ENCODE data around the gene TCHH.
"Not testable (repeated sequence)": the region's sequence is repeated elsewhere in the genome, so short reads cannot be mapped to it uniquely, and the experiment has no call there.

Gene TCHH

DNA sequence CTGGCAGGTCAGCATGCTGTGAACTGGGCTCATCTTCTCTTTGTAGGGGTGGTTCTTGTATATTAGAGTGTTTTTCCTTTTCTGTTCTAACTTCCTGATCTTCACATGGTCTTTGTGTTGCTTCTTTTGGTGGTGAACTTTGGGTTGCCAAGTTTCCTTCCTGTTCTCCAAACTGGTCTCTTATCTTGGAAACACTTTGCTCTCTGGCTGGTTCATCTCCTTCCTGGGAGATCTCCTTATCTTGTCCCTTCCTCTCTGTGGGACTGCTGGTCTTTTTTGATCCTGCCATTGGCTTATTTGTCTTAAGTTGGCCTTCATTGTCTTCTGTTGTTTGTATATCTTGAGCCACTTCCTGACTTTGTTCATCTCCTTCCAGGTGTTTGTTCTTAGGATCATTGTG lies 28.5 kb downstream of the TCHH start:
- Histone ChIP-seq H3K9me3 (ENCODE audit: control insufficient read depth, insufficient read depth, low read length) (no peaks in the 10 kb centered on the region), H3K9ac (ENCODE audit: low read depth, low read length) (no peak overlapping the region), H3K36me3 (ENCODE audit: control insufficient read depth, insufficient read depth, low read length) (no peaks in the 10 kb centered on the region), H3K27me3 (ENCODE audit: control insufficient read depth, insufficient read depth, low read length) (peaks cover 24% of the 10 kb centered on the region), H3K4me1 (ENCODE audit: control insufficient read depth, insufficient read depth, low read length) (no peaks in the 10 kb centered on the region), H3K4me3 (ENCODE audit: low read depth, low read length) (no peak overlapping the region)

DNA sequence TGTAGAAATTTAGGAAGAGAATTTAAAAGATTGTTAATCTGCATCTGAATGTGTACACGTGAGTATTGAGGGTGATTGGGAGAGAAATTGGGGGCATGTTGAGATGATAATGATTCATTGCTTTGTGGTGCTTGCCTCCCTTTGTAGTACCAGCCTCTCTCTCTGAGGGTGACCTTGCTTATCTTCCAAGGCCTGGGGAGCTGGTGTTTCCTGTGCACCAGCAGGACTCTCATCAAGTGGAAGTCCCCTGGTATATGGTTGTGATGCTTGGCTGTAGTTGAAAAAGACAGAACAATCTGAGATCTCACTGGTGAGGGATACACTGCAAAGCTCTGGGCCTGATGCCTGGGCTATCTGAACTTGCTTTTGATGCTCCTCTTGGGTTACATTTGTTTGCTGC lies 30.4 kb downstream of the TCHH start:
- Histone ChIP-seq H3K9me3 (ENCODE audit: control insufficient read depth, insufficient read depth, low read length) (no peaks in the 10 kb centered on the region), H3K4me3 (ENCODE audit: low read depth, low read length) (no peak overlapping the region), H3K4me1 (ENCODE audit: control insufficient read depth, insufficient read depth, low read length) (no peaks in the 10 kb centered on the region), H3K9ac (ENCODE audit: low read depth, low read length) (no peak overlapping the region), H3K36me3 (ENCODE audit: control insufficient read depth, insufficient read depth, low read length) (no peaks in the 10 kb centered on the region), H3K27me3 (ENCODE audit: control insufficient read depth, insufficient read depth, low read length) (peaks cover 24% of the 10 kb centered on the region)

DNA sequence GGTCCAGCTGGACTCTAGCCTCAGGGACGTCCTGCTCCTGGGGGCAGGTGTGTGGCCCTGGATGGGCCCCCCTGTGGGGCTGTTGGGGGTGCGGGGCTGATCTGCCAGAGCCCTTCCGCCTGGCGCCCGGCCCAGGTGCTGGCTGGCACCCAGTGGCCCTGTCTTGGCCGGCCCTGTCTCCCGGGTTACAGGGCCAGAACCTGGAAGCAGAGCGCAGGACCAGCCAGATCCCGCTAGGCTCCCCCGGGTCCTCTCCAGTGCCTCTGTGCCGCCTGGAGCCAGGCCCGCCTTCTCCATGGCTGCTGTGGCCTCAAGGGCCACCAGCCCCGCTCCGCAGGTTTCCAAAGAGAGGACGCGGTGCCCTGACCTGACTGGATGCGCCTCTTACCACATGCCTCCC lies 34.2 kb downstream of the TCHH start:
- not testable (repeated sequence) for H3K4me1 ChIP-seq (ENCODE audit: control insufficient read depth, insufficient read depth, low read length); H3K4me3 ChIP-seq (ENCODE audit: low read depth, low read length); H3K27me3 ChIP-seq (ENCODE audit: control insufficient read depth, insufficient read depth, low read length); H3K9ac ChIP-seq (ENCODE audit: low read depth, low read length); H3K36me3 ChIP-seq (ENCODE audit: control insufficient read depth, insufficient read depth, low read length); H3K9me3 ChIP-seq (ENCODE audit: control insufficient read depth, insufficient read depth, low read length)

DNA sequence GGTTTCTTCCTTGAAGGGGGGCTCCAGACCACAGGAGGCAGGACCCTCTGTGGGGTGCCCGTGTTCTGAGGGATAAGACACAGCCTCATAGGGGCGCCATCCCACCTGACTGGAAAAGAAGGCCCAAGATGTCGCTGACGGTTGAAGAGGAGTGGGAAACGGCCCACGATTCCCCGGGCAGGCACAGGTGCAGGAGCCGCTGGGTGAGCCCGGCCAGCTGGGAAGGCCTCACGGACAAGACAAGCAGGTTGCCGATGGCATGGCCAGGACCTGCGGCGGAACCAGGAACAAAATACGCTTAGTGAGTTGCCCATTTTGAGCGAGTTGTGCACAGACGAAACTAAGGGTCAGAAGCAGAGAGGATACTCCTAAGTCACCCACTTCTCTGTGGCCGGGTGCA lies 34.8 kb downstream of the TCHH start:
- not testable (repeated sequence) for H3K9me3 ChIP-seq (ENCODE audit: control insufficient read depth, insufficient read depth, low read length); H3K4me3 ChIP-seq (ENCODE audit: low read depth, low read length); H3K27me3 ChIP-seq (ENCODE audit: control insufficient read depth, insufficient read depth, low read length); H3K9ac ChIP-seq (ENCODE audit: low read depth, low read length); H3K36me3 ChIP-seq (ENCODE audit: control insufficient read depth, insufficient read depth, low read length); H3K4me1 ChIP-seq (ENCODE audit: control insufficient read depth, insufficient read depth, low read length)

DNA sequence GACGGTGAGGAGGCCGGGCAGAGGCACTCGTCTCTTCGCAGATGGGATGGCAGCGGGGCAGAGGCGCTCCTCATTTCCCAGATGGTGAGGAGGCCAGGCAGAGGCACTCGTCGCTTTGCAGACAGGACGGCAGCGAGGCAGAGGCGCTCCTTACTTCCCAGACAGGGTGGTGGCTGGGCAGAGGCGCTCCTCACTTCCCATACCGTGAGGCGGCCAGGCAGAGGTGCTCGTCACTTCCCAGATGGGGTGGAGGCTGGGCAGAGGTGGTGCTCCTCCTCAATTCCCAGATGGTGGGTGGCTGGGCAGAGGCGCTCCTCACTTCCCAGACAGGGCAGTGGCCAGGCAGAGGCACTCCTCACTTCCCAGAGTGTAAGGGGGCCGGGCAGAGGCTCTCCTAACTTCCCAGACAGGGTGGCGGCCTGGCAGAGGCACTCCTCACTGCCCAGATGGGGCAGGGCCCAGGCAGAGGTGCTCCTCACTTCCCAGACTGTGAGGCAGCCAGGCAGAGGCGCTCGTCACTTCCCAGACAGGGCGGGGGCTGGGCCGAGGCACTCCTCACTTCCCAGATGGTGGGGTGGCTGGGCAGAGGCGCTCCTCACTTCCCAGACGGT lies 36.3 kb downstream of the TCHH start:
- Histone ChIP-seq H3K9me3 (ENCODE audit: control insufficient read depth, insufficient read depth, low read length) (no peaks in the 10 kb centered on the region), H3K27me3 (ENCODE audit: control insufficient read depth, insufficient read depth, low read length) (peaks cover 3% of the 10 kb centered on the region), H3K9ac (ENCODE audit: low read depth, low read length) (no peak overlapping the region), H3K36me3 (ENCODE audit: control insufficient read depth, insufficient read depth, low read length) (no peaks in the 10 kb centered on the region), H3K4me3 (ENCODE audit: low read depth, low read length) (no peak overlapping the region), H3K4me1 (ENCODE audit: control insufficient read depth, insufficient read depth, low read length) (no peaks in the 10 kb centered on the region)

DNA sequence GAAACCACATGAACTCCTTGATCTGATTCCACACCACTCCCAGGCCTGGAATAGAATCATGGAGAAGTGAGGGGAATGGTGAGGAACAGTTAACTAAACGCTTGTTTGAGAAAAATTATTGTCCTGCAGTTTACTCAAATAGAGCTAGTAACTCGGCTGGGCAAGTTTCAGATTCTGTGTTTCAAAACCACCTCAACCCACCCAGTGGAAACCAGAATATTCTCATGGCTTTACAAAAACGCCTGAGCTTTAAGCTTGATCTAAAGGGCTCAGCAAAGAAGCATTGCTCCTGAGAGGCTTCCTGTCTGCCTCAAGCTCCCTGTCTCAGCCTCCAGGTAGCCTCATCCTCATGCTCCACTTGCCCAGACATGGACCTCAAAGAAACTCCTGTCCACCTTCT lies 42.9 kb downstream of the TCHH start:
- no peak overlapping the region for H3K4me3 ChIP-seq (ENCODE audit: low read depth, low read length)
- no peaks in the 10 kb centered on the region for H3K9me3 ChIP-seq (ENCODE audit: control insufficient read depth, insufficient read depth, low read length)
- peaks cover 6% of the 10 kb centered on the region for H3K27me3 ChIP-seq (ENCODE audit: control insufficient read depth, insufficient read depth, low read length)
- H3K36me3 ChIP-seq (ENCODE audit: control insufficient read depth, insufficient read depth, low read length), result no peaks in the 10 kb centered on the region
- no peak overlapping the region for H3K9ac ChIP-seq (ENCODE audit: low read depth, low read length)
- peaks cover 11% of the 10 kb centered on the region for H3K4me1 ChIP-seq (ENCODE audit: control insufficient read depth, insufficient read depth, low read length)

DNA sequence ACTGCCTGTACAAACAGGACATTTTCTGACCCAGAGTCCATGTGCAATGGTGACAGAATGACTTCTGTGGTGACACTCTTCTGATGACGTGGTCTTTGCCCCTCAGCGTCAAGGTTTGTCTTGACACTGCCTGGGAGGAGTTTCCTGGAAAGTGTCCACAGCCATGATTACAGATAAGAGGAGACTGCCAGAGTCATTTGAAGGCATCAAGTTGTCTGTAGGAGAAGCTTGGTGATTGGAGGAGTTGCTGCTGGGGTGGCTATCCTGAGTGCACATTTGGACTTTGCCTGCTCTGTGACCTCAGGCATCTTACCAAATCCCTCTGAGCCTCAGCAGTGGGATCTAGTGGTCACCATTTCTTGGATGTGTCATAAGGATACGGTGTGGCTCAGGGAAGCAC lies 44.1 kb downstream of the TCHH start:
- Histone ChIP-seq H3K9ac (ENCODE audit: low read depth, low read length) (no peak overlapping the region), H3K9me3 (ENCODE audit: control insufficient read depth, insufficient read depth, low read length) (no peaks in the 10 kb centered on the region), H3K27me3 (ENCODE audit: control insufficient read depth, insufficient read depth, low read length) (peaks cover 11% of the 10 kb centered on the region), H3K4me3 (ENCODE audit: low read depth, low read length) (no peak overlapping the region), H3K36me3 (ENCODE audit: control insufficient read depth, insufficient read depth, low read length) (no peaks in the 10 kb centered on the region), H3K4me1 (ENCODE audit: control insufficient read depth, insufficient read depth, low read length) (peaks cover 11% of the 10 kb centered on the region)

DNA sequence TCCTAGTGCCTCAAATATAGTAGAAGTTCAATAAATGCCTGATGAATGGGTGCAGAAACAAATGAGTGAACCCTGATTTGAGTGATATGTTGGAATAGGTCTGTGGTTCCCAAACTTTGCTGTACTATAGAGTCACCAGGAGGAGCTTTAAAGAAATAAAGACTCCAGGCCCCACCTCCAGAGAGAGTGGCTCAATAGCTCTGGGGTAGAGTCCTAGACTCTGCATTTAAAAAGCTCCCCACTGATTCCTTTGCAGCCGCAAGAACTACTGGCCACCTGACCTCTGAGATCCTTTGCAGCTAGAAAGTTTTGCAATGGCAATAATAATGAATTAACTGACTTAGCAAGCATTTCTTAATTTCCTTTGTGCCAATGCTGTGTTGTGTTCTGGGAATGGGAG lies 47.3 kb downstream of the TCHH start:
- Histone ChIP-seq H3K9ac (ENCODE audit: low read depth, low read length) (no peak overlapping the region), H3K4me1 (ENCODE audit: control insufficient read depth, insufficient read depth, low read length) (peaks cover 11% of the 10 kb centered on the region), H3K4me3 (ENCODE audit: low read depth, low read length) (peak overlapping the region; percentile 16), H3K9me3 (ENCODE audit: control insufficient read depth, insufficient read depth, low read length) (no peaks in the 10 kb centered on the region), H3K27me3 (ENCODE audit: control insufficient read depth, insufficient read depth, low read length) (peaks cover 8% of the 10 kb centered on the region), H3K36me3 (ENCODE audit: control insufficient read depth, insufficient read depth, low read length) (no peaks in the 10 kb centered on the region)

DNA sequence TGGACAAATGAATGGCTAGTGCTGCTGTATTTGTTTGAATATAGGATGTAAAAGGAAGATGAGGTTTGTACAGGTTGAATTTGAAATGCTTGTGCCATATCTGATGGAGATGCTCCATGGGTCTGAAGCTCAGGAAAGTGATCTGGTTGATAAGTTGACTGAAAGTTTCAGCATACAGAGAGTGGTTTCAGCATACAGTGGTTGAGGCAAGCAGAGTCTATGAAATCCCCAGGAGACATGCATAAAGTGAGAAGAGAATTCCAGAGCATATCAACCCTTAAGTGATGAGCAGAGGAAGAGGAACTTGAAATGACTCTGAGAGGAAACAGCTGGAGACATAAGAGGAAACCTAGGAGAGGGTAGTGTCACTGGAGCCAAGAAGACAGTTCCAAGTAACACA lies 48.1 kb downstream of the TCHH start:
- no peak overlapping the region for H3K4me3 ChIP-seq (ENCODE audit: low read depth, low read length)
- H3K9me3 ChIP-seq (ENCODE audit: control insufficient read depth, insufficient read depth, low read length), result no peaks in the 10 kb centered on the region

DNA sequence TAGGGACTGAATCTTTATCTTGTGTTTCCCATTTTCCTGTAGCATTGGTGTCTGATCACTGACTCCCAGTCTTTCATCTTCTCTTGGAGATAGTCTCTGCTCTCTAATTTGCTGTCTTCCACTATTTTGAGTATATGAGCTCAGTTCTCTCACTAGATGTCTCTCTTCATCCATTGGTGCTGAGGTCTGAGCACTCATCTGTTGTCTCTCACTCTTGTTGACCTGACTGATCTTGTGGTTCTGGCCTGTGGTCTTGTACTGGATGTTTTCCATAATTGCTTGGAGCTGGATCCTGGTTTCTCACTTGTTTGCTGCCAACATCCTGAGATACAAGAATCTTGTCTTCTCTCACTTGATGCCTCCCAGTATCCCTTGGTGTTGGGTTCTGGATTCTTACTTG lies 53.3 kb downstream of the TCHH start:
- Histone ChIP-seq H3K9me3 (ENCODE audit: control insufficient read depth, insufficient read depth, low read length) (no peaks in the 10 kb centered on the region), H3K27me3 (ENCODE audit: control insufficient read depth, insufficient read depth, low read length) (peaks cover 14% of the 10 kb centered on the region), H3K4me3 (ENCODE audit: low read depth, low read length) (no peak overlapping the region), H3K36me3 (ENCODE audit: control insufficient read depth, insufficient read depth, low read length) (no peaks in the 10 kb centered on the region), H3K4me1 (ENCODE audit: control insufficient read depth, insufficient read depth, low read length) (no peaks in the 10 kb centered on the region), H3K9ac (ENCODE audit: low read depth, low read length) (no peak overlapping the region)

More for the DNA sequence above, 48.1 kb downstream of the TCHH start:
- peaks cover 11% of the 10 kb centered on the region for H3K4me1 ChIP-seq (ENCODE audit: control insufficient read depth, insufficient read depth, low read length)
- no peak overlapping the region for H3K9ac ChIP-seq (ENCODE audit: low read depth, low read length)
- H3K36me3 ChIP-seq (ENCODE audit: control insufficient read depth, insufficient read depth, low read length), result no peaks in the 10 kb centered on the region
- H3K27me3 ChIP-seq (ENCODE audit: control insufficient read depth, insufficient read depth, low read length), result peaks cover 8% of the 10 kb centered on the region
